Measurements from ENCODE around the gene KRTAP12-1.

- no peak for TF ChIP-seq CTCF (IDR thresholded peaks at IDR 0.05)
- no peak for TF ChIP-seq POLR2A (IDR thresholded peaks at IDR 0.05)
- TF ChIP-seq POLR2AphosphoS5 (IDR thresholded peaks at IDR 0.05): no peak
- TF ChIP-seq EP300 (IDR thresholded peaks at IDR 0.05): no peak
Observed at GRCh38 chr21:44723177-44724131, 41.5 kb upstream of the KRTAP12-1 start.

All from upper lobe of left lung (tissue), 4 donors.